HG02798 (cell line): ENCODE data around the gene CDH11.

Experiments used
- ATAC-seq: cut with Tn5 transposase; IDR thresholded peaks from one replicate; pipeline ENCODE4 v1.9.1; 2021; ENCODE audit warnings: mild to moderate bottlenecking; ENCODE audit not compliant: unreplicated experiment, poor library complexity

The CDH11 gene

GRCh38 chr16:64989050-64989449 lies 132.8 kb downstream of the CDH11 start:
- no peak for ATAC-seq

GRCh38 chr16:64983963-64984362 lies 137.9 kb downstream of the CDH11 start:
- no peak for ATAC-seq

GRCh38 chr16:64983231-64983630 lies 138.6 kb downstream of the CDH11 start:
- ATAC-seq, result no peak

DNA sequence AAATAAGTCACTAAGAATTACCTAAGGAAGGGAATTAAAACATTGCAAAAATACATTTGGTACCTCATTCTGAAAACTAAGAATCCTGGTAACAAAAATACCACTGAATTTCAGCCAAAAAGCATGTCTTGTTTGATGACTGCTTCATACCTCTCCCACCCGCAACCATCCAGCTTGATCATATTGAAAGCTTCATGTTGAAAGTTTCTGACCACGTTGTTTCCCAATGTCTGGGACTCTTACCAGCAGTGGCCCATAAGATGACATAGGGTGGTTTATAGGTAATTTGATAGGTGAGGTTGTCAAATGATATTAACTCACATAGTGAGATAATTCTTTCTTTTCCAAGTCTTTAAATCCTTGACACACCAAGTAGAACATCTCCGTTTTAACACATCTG lies 139.3 kb downstream of the CDH11 start:
- ATAC-seq, result no peak

- no peak for ATAC-seq
Measured at GRCh38 chr16:64981568-64982281, 140.1 kb downstream of the CDH11 start.

GRCh38 chr16:64977206-64977920 lies 144.5 kb downstream of the CDH11 start:
- no peak for ATAC-seq

- no peak for ATAC-seq
Measured at GRCh38 chr16:64975821-64976220, 146.0 kb downstream of the CDH11 start.

- no peak for ATAC-seq
Measured at GRCh38 chr16:64974381-64974780, 147.5 kb downstream of the CDH11 start.

DNA sequence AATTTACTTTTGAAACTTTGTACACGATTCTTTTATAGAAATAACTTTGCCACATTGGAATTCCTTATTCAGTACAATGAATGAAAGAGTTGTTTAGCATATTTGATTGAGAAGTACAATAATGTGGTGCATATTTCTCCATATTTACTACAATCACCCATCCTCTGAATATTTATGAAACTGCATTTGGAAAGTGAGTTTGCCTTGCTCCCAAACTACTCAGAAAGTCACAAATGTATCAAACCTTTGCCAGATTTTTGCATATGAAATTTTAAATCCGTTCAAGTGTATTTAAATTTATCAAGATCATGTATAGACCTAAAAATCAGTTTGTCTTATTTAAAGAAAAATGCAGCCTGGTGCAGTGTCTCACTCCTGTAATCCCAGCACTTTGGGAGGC lies 148.7 kb downstream of the CDH11 start:
- no peak for ATAC-seq

DNA sequence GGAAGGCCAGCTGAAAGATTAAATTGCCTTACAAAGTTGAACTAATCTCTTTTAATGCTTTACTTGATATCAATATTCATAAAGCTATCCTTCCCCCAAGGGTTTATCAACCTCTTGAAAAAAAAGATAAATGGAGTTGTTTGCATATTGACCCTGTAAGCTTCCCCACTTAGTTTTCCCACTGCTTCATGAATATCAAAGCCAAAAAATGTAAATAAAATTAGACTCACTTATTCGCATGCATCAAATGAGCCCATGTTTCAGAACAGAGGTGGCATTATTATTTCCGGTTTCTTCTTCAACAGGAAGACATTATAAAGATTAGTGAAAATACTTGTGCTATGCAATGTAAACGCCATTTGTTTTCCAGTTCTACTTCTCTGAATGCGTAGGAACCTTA lies 150.7 kb downstream of the CDH11 start:
- no peak for ATAC-seq

GRCh38 chr16:64969221-64969620 lies 152.6 kb downstream of the CDH11 start:
- no peak for ATAC-seq

GRCh38 chr16:64968539-64968938 lies 153.3 kb downstream of the CDH11 start:
- no peak for ATAC-seq

DNA sequence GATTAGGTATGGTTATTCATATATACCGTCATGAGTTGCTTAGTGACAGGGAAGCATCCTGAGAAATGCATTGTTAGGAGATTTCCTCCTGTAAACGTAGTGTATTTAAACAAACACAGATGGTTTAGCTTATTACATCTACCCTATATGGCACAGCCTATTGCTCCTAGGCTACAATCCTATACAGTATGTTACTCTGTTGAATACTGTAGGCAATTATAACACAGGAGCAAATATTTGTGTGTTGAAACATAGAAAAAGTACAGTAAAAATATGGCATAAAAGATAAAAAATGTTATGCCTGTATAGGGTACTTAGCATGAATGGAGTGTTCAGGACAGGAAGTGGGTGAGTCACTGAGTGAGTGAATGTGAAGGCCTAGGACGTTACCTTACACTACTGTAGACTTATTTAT lies 157.7 kb downstream of the CDH11 start:
- no peak for ATAC-seq

GRCh38 chr16:64962786-64963185 lies 159.1 kb downstream of the CDH11 start:
- ATAC-seq, result no peak

GRCh38 chr16:64957246-64957645 lies 164.6 kb downstream of the CDH11 start:
- ATAC-seq, result no peak

DNA sequence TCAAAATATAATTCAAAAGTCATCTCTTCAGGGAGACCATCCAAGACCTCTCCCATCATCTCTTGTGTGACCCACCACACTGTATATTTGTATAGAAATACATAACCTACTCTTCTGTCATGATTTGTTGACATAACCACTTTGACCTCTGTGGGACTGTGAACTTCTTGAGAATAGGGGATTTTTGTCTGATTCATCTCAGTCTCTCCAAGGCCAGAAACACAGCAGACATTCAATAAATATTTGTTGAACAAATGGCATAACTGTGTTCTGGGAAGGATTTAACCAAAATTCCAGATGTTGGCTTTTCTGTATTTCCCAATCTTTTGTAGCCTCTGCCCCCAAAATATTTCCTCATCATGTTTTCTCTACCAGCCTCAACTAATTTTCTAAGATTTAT lies 169.7 kb downstream of the CDH11 start:
- ATAC-seq, result no peak

DNA sequence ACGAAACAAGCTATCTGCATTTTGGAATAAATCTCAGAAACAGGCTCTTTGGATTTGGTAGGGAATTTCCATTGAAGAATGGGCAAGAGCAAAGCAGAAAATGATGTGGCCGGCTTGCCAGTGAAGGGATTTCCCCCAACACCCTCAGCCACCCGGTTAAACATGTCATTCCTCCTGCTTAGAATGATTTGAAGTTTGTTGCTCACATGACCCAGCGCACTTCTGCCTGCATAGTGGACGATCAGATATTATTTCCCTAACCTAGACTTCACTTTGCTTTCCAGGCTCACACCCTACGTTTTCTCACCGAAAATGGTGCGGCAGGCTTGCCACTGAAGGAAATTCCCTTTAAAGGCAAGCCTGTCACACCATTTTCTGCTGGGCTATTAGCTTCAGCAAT lies 170.7 kb downstream of the CDH11 start:
- no peak for ATAC-seq

DNA sequence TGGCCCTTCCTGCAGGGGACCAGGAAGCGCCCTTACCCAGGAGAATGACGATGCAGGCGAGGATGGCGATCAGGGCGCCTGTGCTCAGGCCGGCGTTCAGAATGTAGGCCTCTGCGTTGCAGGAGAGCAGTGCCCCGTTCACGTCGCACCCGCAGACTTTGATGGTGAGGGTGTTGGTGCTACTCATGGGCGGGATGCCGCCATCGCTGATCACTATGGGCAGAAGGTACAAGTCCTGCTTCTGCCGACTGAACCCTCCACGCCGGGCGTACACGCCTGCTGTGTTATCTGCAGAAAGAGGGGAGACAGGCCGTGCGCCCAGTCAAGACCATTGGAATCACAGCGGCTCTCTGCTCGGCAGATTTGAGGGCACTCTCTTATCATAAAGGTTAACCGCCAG lies 171.1 kb downstream of the CDH11 start:
- ATAC-seq, result no peak

DNA sequence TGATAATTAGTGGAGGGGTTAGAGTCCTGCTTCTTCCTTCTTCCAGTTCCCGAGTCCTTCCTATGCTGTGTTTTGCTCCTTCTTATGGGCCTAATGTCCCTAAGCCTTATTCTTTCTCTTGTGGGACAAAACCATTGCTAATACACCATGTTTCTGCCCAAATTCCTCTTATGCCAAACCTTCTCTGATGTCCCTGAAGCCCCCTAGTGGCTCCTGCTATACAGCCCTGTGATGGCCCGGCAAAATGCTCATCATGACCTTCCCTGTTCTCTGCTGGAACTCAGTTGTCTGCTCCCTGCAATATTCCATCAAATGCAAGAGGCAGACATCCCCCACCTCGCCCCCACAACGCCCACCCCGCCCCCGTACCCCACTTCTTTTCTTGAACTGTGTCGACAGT lies 171.6 kb downstream of the CDH11 start:
- ATAC-seq, result no peak

- no peak for ATAC-seq
Measured at GRCh38 chr16:64948056-64948455, 173.8 kb downstream of the CDH11 start.

- no peak for ATAC-seq
Measured at GRCh38 chr16:64947651-64948050, 174.2 kb downstream of the CDH11 start.

DNA sequence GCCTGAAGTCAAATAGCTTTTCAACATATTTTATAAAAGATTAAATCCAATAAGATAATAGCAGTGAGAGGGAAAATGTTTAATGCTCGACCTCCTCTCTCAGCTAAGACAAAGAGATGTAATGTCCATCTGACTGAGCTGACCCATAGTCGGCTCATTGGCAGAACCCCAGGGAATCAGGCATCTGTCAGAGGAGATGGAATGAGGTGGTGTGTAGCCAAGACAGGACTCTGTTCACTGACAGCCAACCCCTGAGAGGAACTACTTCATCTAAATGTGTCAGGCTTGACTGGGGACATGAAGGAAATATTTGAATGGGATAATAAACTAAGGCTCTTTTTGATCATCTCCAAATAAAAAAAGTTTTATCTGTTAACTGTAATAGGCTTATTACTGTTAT lies 188.0 kb downstream of the CDH11 start:
- no peak for ATAC-seq
